GM19438 (cell line): ENCODE results near the gene NLN.
"Not testable (repeated sequence)": the region's sequence is repeated elsewhere in the genome, so short reads cannot be mapped to it uniquely, and the experiment has no call there.

Experiments
- ATAC-seq: cut with Tn5 transposase; IDR thresholded peaks from one replicate; pipeline ENCODE4 v1.9.1; 2021; ENCODE audit warnings: low read depth; ENCODE audit not compliant: unreplicated experiment

Gene NLN

GRCh38 chr5:65828022-65828896 lies 106.3 kb downstream of the NLN start:
- no peak for ATAC-seq

GRCh38 chr5:65830856-65831255 lies 108.9 kb downstream of the NLN start:
- ATAC-seq: no peak

GRCh38 chr5:65831276-65831675 lies 109.3 kb downstream of the NLN start:
- ATAC-seq: no peak

GRCh38 chr5:65832152-65832551 lies 110.1 kb downstream of the NLN start:
- no peak for ATAC-seq

GRCh38 chr5:65832603-65833228 lies 110.7 kb downstream of the NLN start:
- ATAC-seq: no peak

- ATAC-seq: no peak
Measured at GRCh38 chr5:65833780-65834179, 111.8 kb downstream of the NLN start.

- ATAC-seq: no peak
Measured at GRCh38 chr5:65834306-65834705, 112.3 kb downstream of the NLN start.

- no peak for ATAC-seq
Measured at GRCh38 chr5:65835191-65835590, 113.2 kb downstream of the NLN start.

- no peak for ATAC-seq
Measured at GRCh38 chr5:65837139-65837538, 115.1 kb downstream of the NLN start.

GRCh38 chr5:65839170-65839569 lies 117.2 kb downstream of the NLN start:
- ATAC-seq: not testable (repeated sequence)

GRCh38 chr5:65840071-65840470 lies 118.1 kb downstream of the NLN start:
- ATAC-seq: no peak

- not testable (repeated sequence) for ATAC-seq
Measured at GRCh38 chr5:65844763-65845162, 122.8 kb downstream of the NLN start.

GRCh38 chr5:65846101-65846500 lies 124.1 kb downstream of the NLN start:
- no peak for ATAC-seq

- not testable (repeated sequence) for ATAC-seq
Measured at GRCh38 chr5:65847019-65847418, 125.0 kb downstream of the NLN start.

GRCh38 chr5:65849918-65850317 lies 127.9 kb downstream of the NLN start:
- ATAC-seq: not testable (repeated sequence)

- no peak for ATAC-seq
Measured at GRCh38 chr5:65854925-65855324, 132.9 kb downstream of the NLN start.

GRCh38 chr5:65855766-65856315 lies 133.8 kb downstream of the NLN start:
- ATAC-seq: no peak

- ATAC-seq: no peak
Measured at GRCh38 chr5:65856520-65856919, 134.5 kb downstream of the NLN start.

GRCh38 chr5:65858316-65858715 lies 136.3 kb downstream of the NLN start:
- ATAC-seq: no peak

- no peak for ATAC-seq
Measured at GRCh38 chr5:65861830-65862241, 139.8 kb downstream of the NLN start.

- ATAC-seq: no peak
Measured at GRCh38 chr5:65862384-65862783, 140.4 kb downstream of the NLN start.

GRCh38 chr5:65863747-65864146 lies 141.7 kb downstream of the NLN start:
- ATAC-seq: no peak
